Measurements from ENCODE around the gene SPTBN1. TPM values are rescaled to one million over a fixed set of nuclear protein-coding genes. Genes with fewer than 3 reads are reported as not detected.

SPTBN1 gene
- total and polyA plus RNA-seq, 2 of the 13 experiments (the other 11 are each of a cell fraction or from before 2014, with no cell fraction given), result 123 to 299 TPM

DNA sequence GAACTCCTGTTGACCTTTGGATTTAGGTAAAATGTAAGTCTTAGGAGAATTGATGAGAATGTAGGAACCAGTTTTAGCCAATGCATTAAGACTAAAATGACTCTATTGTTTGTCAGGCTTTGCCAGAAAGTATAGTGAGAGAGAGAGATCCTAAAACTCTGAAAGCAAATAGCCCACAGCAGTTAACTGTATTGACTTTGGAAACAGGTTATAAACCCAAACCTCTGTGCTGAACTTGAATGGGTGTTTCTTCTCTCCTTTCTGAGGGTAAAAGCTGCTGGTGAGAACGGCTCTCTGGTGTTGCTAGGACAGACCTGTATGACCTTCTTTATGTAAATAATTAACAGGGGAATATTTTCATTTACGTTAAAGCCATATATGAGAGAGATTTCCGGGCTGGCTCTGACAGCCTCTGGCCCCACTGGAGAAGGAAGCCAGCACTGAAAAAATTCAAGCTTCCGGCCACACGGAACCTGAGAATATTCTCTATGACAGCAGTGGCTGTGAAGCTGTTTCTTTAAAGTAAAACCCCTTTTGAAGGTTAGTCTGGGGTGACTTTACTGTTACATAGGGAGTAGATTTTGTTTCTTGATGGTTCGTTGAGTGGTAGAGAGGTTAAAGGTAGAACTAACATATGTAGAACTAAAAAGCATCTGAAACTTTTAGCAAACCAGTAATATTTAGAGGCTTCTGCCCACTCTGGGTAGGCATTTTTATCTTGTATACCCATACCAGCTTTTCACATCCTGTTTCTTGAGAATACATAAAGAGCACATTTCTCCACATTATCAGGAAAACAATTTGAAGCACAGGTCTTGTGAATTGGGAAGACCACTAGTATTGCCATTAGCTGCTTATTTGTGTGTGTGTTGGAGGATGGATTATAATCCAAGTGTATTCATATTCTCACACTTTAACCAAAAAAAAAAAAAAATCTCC, 123.8 kb downstream of the SPTBN1 start (continued):
- TF ChIP-seq, protein P1, sequence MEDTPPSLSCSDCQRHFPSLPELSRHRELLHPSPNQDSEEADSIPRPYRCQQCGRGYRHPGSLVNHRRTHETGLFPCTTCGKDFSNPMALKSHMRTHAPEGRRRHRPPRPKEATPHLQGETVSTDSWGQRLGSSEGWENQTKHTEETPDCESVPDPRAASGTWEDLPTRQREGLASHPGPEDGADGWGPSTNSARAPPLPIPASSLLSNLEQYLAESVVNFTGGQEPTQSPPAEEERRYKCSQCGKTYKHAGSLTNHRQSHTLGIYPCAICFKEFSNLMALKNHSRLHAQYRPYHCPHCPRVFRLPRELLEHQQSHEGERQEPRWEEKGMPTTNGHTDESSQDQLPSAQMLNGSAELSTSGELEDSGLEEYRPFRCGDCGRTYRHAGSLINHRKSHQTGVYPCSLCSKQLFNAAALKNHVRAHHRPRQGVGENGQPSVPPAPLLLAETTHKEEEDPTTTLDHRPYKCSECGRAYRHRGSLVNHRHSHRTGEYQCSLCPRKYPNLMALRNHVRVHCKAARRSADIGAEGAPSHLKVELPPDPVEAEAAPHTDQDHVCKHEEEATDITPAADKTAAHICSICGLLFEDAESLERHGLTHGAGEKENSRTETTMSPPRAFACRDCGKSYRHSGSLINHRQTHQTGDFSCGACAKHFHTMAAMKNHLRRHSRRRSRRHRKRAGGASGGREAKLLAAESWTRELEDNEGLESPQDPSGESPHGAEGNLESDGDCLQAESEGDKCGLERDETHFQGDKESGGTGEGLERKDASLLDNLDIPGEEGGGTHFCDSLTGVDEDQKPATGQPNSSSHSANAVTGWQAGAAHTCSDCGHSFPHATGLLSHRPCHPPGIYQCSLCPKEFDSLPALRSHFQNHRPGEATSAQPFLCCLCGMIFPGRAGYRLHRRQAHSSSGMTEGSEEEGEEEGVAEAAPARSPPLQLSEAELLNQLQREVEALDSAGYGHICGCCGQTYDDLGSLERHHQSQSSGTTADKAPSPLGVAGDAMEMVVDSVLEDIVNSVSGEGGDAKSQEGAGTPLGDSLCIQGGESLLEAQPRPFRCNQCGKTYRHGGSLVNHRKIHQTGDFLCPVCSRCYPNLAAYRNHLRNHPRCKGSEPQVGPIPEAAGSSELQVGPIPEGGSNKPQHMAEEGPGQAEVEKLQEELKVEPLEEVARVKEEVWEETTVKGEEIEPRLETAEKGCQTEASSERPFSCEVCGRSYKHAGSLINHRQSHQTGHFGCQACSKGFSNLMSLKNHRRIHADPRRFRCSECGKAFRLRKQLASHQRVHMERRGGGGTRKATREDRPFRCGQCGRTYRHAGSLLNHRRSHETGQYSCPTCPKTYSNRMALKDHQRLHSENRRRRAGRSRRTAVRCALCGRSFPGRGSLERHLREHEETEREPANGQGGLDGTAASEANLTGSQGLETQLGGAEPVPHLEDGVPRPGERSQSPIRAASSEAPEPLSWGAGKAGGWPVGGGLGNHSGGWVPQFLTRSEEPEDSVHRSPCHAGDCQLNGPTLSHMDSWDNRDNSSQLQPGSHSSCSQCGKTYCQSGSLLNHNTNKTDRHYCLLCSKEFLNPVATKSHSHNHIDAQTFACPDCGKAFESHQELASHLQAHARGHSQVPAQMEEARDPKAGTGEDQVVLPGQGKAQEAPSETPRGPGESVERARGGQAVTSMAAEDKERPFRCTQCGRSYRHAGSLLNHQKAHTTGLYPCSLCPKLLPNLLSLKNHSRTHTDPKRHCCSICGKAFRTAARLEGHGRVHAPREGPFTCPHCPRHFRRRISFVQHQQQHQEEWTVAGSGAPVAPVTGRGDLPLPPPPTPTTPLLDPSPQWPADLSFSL (CRISPR knock-in tag; IDR thresholded peaks at IDR 0.05), result no peak
- no peak for TF ChIP-seq NFKB2 (CRISPR knock-in tag; IDR thresholded peaks at IDR 0.05; ENCODE audit: borderline replicate concordance)
- TF ChIP-seq HNF4A (CRISPR knock-in tag; IDR thresholded peaks at IDR 0.05), result peak; percentile 76
- TF ChIP-seq CEBPB (IDR thresholded peaks at IDR 0.05; ENCODE audit: borderline replicate concordance, low read depth, low read length), result no peak
- TF ChIP-seq ZNF256 (CRISPR knock-in tag; conservative IDR thresholded peaks at IDR 0.05), result no peak
- no peak for TF ChIP-seq SP1 (IDR thresholded peaks at IDR 0.05)
- TF ChIP-seq SP1 (CRISPR knock-in tag; IDR thresholded peaks at IDR 0.05), result no peak
- TF ChIP-seq HNRNPL (IDR thresholded peaks at IDR 0.05; ENCODE audit: low read depth, low read length), result no peak
- TF ChIP-seq ZNF263 (CRISPR knock-in tag; IDR thresholded peaks at IDR 0.05), result no peak
- TF ChIP-seq ZNF678 (CRISPR knock-in tag; IDR thresholded peaks at IDR 0.05), result no peak
- peak; percentile 69 for TF ChIP-seq HDAC2 (CRISPR knock-in tag; IDR thresholded peaks at IDR 0.05)
- TF ChIP-seq CCDC6 (CRISPR knock-in tag; IDR thresholded peaks at IDR 0.05), result no peak
- no peak for TF ChIP-seq SMARCE1 (IDR thresholded peaks at IDR 0.05; ENCODE audit: borderline replicate concordance)
- TF ChIP-seq, protein P2, sequence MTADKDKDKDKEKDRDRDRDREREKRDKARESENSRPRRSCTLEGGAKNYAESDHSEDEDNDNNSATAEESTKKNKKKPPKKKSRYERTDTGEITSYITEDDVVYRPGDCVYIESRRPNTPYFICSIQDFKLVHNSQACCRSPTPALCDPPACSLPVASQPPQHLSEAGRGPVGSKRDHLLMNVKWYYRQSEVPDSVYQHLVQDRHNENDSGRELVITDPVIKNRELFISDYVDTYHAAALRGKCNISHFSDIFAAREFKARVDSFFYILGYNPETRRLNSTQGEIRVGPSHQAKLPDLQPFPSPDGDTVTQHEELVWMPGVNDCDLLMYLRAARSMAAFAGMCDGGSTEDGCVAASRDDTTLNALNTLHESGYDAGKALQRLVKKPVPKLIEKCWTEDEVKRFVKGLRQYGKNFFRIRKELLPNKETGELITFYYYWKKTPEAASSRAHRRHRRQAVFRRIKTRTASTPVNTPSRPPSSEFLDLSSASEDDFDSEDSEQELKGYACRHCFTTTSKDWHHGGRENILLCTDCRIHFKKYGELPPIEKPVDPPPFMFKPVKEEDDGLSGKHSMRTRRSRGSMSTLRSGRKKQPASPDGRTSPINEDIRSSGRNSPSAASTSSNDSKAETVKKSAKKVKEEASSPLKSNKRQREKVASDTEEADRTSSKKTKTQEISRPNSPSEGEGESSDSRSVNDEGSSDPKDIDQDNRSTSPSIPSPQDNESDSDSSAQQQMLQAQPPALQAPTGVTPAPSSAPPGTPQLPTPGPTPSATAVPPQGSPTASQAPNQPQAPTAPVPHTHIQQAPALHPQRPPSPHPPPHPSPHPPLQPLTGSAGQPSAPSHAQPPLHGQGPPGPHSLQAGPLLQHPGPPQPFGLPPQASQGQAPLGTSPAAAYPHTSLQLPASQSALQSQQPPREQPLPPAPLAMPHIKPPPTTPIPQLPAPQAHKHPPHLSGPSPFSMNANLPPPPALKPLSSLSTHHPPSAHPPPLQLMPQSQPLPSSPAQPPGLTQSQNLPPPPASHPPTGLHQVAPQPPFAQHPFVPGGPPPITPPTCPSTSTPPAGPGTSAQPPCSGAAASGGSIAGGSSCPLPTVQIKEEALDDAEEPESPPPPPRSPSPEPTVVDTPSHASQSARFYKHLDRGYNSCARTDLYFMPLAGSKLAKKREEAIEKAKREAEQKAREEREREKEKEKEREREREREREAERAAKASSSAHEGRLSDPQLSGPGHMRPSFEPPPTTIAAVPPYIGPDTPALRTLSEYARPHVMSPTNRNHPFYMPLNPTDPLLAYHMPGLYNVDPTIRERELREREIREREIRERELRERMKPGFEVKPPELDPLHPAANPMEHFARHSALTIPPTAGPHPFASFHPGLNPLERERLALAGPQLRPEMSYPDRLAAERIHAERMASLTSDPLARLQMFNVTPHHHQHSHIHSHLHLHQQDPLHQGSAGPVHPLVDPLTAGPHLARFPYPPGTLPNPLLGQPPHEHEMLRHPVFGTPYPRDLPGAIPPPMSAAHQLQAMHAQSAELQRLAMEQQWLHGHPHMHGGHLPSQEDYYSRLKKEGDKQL (CRISPR knock-in tag; IDR thresholded peaks at IDR 0.05; ENCODE audit: low read depth), result peak; percentile 72; the same call in 1 of the 2 replicates
- peak; percentile 63; the same call in 1 of the 2 replicates for TF ChIP-seq DMAP1 (CRISPR knock-in tag; IDR thresholded peaks at IDR 0.05)
- TF ChIP-seq FOXA1 (IDR thresholded peaks at IDR 0.05), result peak; percentile 53; the same call in 1 of the 2 replicates
- peak; percentile 85 for TF ChIP-seq FOXA1 (CRISPR knock-in tag; IDR thresholded peaks at IDR 0.05)
- TF ChIP-seq FOXK2 (IDR thresholded peaks at IDR 0.05), result no peak
